Measurements from ENCODE around the gene CGNL1. TPM values are rescaled to one million over a fixed set of nuclear protein-coding genes. Genes with fewer than 3 reads are reported as not detected.

Gene CGNL1
- total RNA-seq, 4 donors from 2014 or later: 1.6 to 3.3 (median 2.6) TPM

GRCh38 chr15:57556040-57556439 is 179.7 kb downstream of the CGNL1 start:
- no peak for TF ChIP-seq CTCF (IDR thresholded peaks at IDR 0.05; ENCODE audit: low read depth)

- TF ChIP-seq CTCF (IDR thresholded peaks at IDR 0.05; ENCODE audit: low read depth): no peak
Observed at GRCh38 chr15:57557267-57557666, 181.0 kb downstream of the CGNL1 start.

DNA sequence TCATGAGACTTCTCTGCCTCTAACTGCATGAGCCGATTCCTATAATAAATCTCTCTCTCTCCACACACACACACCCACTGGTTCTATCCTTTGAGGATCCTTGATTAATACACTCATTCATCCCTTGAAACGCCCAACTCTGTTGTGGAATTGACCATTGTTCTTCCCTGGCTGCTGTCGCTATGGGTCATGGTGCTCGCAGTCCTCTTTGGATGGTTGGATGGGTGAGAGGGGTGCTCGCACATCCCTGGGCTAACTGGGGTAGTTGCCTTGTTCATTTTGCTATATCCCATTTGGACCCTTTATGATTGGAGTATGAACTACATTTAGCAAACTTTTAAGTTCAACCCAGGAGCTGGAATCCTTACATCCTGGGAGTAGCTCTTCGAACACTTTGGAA is 181.5 kb downstream of the CGNL1 start:
- no peak for TF ChIP-seq CTCF (IDR thresholded peaks at IDR 0.05; ENCODE audit: low read depth)

DNA sequence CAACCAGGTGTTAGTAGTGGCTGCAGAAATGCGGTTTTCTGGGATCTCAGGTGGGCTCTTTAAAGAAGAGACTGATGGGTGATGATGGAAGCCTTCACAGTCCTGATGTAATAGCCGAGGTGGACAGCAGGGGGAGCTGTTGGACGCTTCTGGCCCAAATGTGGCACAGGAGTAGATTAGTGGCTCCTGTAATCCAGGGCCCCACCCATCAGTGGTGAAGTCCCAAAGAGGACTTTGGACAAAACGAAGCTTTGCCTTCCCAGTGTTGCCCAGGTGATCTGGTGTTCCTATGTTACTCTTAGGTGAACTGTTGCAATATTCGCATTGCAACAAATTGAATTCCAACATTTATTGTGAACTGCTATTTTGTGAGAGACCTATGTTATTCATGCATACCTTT is 183.6 kb downstream of the CGNL1 start:
- TF ChIP-seq CTCF (IDR thresholded peaks at IDR 0.05; ENCODE audit: low read depth): no peak

DNA sequence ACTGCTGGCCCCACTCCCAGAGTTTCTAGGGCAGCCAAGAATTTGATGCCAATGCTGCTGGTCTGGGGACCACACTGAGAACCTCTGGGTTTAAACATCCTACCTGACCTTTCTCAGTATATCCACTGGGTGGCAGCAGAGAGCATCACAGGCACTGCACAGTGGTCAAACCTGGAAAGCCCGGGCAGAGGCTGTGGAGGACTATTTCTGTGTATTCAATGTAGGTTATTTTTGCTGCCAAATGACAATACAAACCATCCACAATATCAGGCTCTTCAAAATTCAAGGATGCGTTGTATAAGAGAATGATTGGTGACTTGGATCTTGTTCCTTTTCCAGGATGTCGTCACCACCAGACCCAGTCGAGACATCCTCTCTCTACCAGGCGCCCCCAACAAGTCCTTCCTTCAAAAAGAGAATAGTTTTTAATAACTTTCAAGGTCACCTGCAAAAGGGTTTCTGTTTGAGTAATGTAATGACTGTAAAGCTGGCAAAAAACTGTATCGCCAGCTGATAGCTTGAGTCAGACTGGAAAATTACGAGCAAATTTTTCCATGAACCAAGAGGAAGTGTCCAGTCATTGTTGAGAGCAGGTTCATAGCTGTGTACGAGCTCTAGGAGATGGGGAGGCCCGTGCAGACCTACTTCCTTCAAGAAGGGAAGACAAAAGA is 184.9 kb downstream of the CGNL1 start:
- no peak for TF ChIP-seq CTCF (IDR thresholded peaks at IDR 0.05; ENCODE audit: low read depth)

DNA sequence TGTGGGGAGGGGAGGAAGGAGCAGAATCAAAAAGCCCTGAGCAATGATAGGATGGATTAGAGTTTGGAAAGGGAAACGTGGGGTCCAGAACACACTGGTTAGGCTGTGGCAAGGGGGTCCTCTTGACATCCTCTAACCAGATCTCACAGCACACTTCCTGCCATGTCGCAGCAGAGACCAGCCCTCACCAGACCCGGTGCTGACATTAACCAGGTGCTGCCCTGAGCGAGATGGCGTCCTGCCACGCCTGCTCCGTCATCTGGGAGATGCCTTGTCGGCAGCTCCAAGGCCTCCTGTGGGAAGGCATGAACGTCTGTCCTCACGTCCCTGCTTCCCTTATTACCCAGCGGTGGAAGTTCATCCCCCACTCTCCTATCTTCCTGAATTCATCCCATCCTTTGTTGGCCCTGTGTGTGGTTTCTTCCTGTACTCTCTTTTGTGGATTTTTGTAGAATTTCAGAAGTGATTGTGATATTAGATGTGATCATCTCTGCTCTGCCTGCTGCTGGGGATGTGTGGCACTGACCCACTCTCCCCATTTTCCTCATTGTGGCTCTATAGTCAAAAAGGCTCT is 186.0 kb downstream of the CGNL1 start:
- no peak for TF ChIP-seq CTCF (IDR thresholded peaks at IDR 0.05; ENCODE audit: low read depth)

DNA sequence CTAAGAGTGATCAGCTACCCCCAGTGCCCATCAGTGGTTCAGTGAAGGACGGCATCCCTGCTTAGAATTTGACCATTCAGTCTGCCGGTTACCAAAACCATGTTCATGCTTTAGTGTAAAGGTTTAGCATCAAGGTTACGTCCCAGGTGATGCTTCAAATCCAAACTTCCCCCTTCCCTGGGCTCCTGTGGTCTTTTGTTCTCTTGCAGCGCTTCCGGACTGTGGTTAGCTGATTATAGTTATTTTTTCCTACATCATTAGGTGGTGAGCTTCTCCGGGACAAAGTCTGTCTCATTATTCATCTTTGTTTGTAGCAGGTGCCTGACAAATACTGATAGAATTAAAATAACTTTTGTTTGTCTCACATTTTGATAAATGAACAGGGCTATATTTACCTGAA is 187.1 kb downstream of the CGNL1 start:
- no peak for TF ChIP-seq CTCF (IDR thresholded peaks at IDR 0.05; ENCODE audit: low read depth)
